SK-N-SH treated with all-trans-retinoic acid at 6 μM for 48 hours (cell line): Measurements from ENCODE around the gene ITCH.

Source experiments
- ARNTL ChIP-seq: fragments of 450-650 bp; formaldehyde crosslinking; IDR thresholded peaks from 2 replicates; pipeline ENCODE4 v1.5.0; 2020; ENCODE audit warnings: low read depth, mild to moderate bottlenecking, moderate library complexity, borderline replicate concordance
- CREB5 ChIP-seq: fragments of 250-450 bp; sonication (Bioruptor Pico); IDR thresholded peaks from 2 replicates; pipeline ENCODE4 v1.5.1; 2020; ENCODE audit warnings: low read depth, mild to moderate bottlenecking, moderate library complexity
- CSRNP3 ChIP-seq: fragments of 250-450 bp; sonication (Bioruptor Pico); IDR thresholded peaks from 2 replicates; pipeline ENCODE4 v1.5.1; 2021; ENCODE audit warnings: mild to moderate bottlenecking, moderate library complexity
- ESRRG ChIP-seq: fragments of 250-450 bp; sonication (Bioruptor Pico); IDR thresholded peaks from 2 replicates; pipeline ENCODE4 v1.6.1; 2021; ENCODE audit warnings: mild to moderate bottlenecking
- ISL1 ChIP-seq: fragments of 250-450 bp; sonication (Bioruptor Pico); IDR thresholded peaks from 2 replicates; pipeline ENCODE4 v2.1.2; 2022; ENCODE audit warnings: mild to moderate bottlenecking, moderate library complexity
- PATZ1 ChIP-seq: fragments of 250-450 bp; sonication (Bioruptor Pico); IDR thresholded peaks from 2 replicates; pipeline ENCODE4 v1.8.0; 2020; ENCODE audit warnings: mild to moderate bottlenecking, moderate library complexity, borderline replicate concordance
- POU6F1 ChIP-seq: fragments of 250-450 bp; sonication (Bioruptor Pico); IDR thresholded peaks from 2 replicates; pipeline ENCODE4 v1.8.0; 2021; ENCODE audit warnings: low read depth, mild to moderate bottlenecking, moderate library complexity, borderline replicate concordance
- RARB ChIP-seq: fragments of 250-450 bp; sonication (Bioruptor Pico); IDR thresholded peaks from 2 replicates; pipeline ENCODE4 v1.8.0; 2021; ENCODE audit warnings: mild to moderate bottlenecking, moderate library complexity
- TCF4 ChIP-seq: fragments of 250-450 bp; sonication (Bioruptor Pico); IDR thresholded peaks from 2 replicates; pipeline ENCODE4 v1.8.0; 2021; ENCODE audit warnings: mild to moderate bottlenecking, moderate library complexity, borderline replicate concordance
- TOX ChIP-seq: fragments of 250-450 bp; sonication (Bioruptor Pico); IDR thresholded peaks from 2 replicates; pipeline ENCODE4 v1.8.0; 2021; ENCODE audit warnings: mild to moderate bottlenecking, moderate library complexity, borderline replicate concordance
- ZC3H10 ChIP-seq: fragments of 250-450 bp; sonication (Bioruptor Pico); IDR thresholded peaks from 2 replicates; pipeline ENCODE4 v1.5.1; 2021; ENCODE audit warnings: mild to moderate bottlenecking, moderate library complexity
- ZNF565 ChIP-seq: fragments of 450-650 bp; formaldehyde crosslinking; conservative IDR thresholded peaks from 2 replicates; pipeline ENCODE4 v1.5.0; 2020; ENCODE audit warnings: low read depth, mild to moderate bottlenecking, moderate library complexity

- TF ChIP-seq ESRRG (CRISPR knock-in tag) (no peak), CSRNP3 (CRISPR knock-in tag) (no peak), PATZ1 (CRISPR knock-in tag) (no peak), ISL1 (CRISPR knock-in tag) (no peak), ZC3H10 (CRISPR knock-in tag) (no peak), ARNTL (CRISPR knock-in tag) (no peak), TCF4 (CRISPR knock-in tag) (no peak), ZNF565 (no peak), RARB (CRISPR knock-in tag) (no peak), POU6F1 (CRISPR knock-in tag) (no peak), CREB5 (CRISPR knock-in tag) (no peak), TOX (CRISPR knock-in tag) (no peak)
Observed at GRCh38 chr20:34410336-34410735, 47.3 kb downstream of the ITCH start.
